T-helper 2 cell treated with Interferon-gamma antibody and Interleukin-4, amounts not matched to agents 100 ng/mL and 5 ng/mL, for 36 hours (primary cell): ENCODE results near the gene KLK2. TPM values are rescaled to one million over a fixed set of nuclear protein-coding genes. Genes with fewer than 3 reads are reported as not detected.

Experiments used
- intact Hi-C: fragments of 100-400 bp; cut with micrococcal nuclease; formaldehyde crosslinking; loops from one replicate; pipeline ENCODE4 v1.15.1; 2023
- total RNA-seq: library from RNA; stranded (reverse); gene quantifications from 2 replicates; pipeline ENCODE4 v1.2.3, GENCODE V29; 2022

Gene KLK2
- total RNA-seq, 1 donor from 2014 or later = 0.27 TPM

DNA sequence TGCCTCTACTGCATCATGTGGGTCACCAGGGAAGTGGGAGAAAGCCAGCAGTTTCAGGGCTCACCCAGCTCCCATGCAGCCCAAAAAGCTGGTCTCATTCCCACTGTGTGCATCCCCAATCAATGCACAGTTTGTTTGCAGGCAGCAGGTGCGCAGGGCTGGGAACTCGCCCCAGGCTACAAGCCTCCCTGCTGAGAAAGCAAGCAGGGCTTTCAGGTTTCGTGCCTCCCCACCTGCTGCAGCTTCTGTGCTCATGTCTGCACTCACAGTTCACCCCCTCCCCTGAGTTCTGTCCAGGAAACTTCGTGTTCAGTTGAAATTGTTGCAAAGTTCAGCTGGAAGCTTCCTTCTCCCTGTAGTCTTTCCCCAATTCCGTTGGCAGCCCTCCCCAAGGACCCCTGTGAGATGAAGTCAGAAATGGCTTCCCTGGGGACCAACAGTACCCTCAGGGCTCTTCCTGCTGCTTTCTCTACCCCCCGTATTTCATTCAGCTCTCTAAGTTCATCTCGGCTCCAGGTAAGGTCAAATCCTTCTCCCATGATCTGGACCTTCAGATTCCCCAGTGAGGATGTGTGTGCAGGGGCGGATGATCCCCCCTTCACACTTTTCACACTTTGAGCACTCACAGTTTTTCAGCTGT is 28.8 kb upstream of the KLK2 start:
- intact Hi-C loops = no loop called here

GRCh38 chr19:50850738-50851137 is 22.5 kb upstream of the KLK2 start:
- intact Hi-C loops = no loop called here

DNA sequence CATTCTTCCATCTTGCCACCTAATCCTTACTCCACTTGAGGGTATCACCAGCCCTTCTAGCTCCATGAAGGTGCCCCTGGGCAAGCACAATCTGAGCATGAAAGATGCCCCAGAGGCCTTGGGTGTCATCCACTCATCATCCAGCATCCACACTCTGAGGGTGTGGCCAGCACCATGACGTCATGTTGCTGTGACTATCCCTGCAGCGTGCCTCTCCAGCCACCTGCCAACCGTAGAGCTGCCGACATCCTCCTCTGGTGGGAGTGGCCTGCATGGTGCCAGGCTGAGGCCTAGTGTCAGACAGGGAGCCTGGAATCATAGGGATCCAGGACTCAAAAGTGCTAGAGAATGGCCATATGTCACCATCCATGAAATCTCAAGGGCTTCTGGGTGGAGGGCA is 21.6 kb upstream of the KLK2 start:
- intact Hi-C loops = no loop called here

DNA sequence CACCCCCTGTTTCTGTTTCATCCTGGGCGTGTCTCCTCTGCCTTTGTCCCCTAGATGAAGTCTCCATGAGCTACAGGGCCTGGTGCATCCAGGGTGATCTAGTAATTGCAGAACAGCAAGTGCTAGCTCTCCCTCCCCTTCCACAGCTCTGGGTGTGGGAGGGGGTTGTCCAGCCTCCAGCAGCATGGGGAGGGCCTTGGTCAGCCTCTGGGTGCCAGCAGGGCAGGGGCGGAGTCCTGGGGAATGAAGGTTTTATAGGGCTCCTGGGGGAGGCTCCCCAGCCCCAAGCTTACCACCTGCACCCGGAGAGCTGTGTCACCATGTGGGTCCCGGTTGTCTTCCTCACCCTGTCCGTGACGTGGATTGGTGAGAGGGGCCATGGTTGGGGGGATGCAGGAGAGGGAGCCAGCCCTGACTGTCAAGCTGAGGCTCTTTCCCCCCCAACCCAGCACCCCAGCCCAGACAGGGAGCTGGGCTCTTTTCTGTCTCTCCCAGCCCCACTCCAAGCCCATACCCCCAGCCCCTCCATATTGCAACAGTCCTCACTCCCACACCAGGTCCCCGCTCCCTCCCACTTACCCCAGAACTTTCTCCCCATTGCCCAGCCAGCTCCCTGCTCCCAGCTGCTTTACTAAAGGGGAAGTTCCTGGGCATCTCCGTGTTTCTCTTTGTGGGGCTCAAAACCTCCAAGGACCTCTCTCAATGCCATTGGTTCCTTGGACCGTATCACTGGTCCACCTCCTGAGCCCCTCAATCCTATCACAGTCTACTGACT is 18.4 kb upstream of the KLK2 start, which contains the start of gene KLK3:
Gene KLK3, plus strand, starts transcription at position 280 of the 775 bp plus-strand sequence. Its CDS starts 41 bp downstream, at position 321.
- intact Hi-C loops = no loop called here

DNA sequence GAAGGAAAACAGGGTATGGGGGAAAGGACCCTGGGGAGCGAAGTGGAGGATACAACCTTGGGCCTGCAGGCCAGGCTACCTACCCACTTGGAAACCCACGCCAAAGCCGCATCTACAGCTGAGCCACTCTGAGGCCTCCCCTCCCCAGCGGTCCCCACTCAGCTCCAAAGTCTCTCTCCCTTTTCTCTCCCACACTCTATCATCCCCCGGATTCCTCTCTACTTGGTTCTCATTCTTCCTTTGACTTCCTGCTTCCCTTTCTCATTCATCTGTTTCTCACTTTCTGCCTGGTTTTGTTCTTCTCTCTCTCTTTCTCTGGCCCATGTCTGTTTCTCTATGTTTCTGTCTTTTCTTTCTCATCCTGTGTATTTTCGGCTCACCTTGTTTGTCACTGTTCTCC is 15.9 kb upstream of the KLK2 start:
- intact Hi-C loops = no loop called here

GRCh38 chr19:50858886-50859285 is 14.4 kb upstream of the KLK2 start:
- intact Hi-C loops = no loop called here

- intact Hi-C loops = no loop called here
Observed at GRCh38 chr19:50859849-50860248, 13.4 kb upstream of the KLK2 start.

DNA sequence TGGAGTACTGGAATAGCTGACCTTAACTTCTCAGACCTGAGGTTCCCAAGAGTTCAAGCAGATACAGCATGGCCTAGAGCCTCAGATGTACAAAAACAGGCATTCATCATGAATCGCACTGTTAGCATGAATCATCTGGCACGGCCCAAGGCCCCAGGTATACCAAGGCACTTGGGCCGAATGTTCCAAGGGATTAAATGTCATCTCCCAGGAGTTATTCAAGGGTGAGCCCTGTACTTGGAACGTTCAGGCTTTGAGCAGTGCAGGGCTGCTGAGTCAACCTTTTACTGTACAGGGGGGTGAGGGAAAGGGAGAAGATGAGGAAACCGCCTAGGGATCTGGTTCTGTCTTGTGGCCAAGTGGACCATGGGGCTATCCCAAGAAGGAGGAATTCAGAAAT is 12.2 kb upstream of the KLK2 start:
- intact Hi-C loops = no loop called here

GRCh38 chr19:50861496-50862286 is 11.5 kb upstream of the KLK2 start:
- intact Hi-C loops = no loop called here

DNA sequence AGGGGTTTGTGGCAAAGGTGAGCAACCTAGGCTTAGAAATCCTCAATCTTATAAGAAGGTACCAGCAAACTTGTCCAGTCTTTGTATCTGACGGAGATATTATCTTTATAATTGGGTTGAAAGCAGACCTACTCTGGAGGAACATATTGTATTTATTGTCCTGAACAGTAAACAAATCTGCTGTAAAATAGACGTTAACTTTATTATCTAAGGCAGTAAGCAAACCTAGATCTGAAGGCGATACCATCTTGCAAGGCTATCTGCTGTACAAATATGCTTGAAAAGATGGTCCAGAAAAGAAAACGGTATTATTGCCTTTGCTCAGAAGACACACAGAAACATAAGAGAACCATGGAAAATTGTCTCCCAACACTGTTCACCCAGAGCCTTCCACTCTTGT is 3.8 kb upstream of the KLK2 start:
- intact Hi-C loops = no loop called here

GRCh38 chr19:50870417-50871089 is 2.7 kb upstream of the KLK2 start:
- intact Hi-C loops = no loop called here

DNA sequence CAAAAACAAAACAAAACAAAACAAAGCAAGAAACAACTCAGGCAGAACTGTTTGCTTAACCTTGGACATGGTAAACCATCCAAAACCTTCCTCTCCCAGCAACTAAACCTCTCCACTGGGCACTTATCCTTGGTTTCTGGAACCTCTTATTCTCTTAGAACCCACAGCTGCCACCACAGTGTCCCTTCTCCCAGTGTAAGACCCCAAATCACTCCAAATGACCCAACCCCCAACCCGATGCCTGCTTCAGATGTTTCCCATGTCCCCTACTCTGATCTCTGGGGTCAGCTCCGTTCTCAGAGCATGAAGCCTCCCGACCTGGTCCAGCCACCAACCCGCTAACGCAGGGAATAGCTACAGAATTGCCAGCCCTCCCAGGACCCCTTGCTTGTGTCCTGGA is 972 bp downstream of the KLK2 start:
- intact Hi-C loops = no loop called here

GRCh38 chr19:50875795-50876422 is 2.7 kb downstream of the KLK2 start:
- intact Hi-C loops = no loop called here

GRCh38 chr19:50876456-50876855 is 3.2 kb downstream of the KLK2 start:
- intact Hi-C loops = no loop called here

DNA sequence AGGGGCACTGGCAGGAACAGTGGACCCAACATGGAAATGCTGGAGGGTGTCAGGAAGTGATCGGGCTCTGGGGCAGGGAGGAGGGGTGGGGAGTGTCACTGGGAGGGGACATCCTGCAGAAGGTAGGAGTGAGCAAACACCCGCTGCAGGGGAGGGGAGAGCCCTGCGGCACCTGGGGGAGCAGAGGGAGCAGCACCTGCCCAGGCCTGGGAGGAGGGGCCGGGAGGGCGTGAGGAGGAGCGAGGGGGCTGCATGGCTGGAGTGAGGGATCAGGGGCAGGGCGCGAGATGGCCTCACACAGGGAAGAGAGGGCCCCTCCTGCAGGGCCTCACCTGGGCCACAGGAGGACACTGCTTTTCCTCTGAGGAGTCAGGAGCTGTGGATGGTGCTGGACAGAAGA is 4.1 kb downstream of the KLK2 start:
- intact Hi-C loops = no loop called here

GRCh38 chr19:50878851-50879250 is 5.6 kb downstream of the KLK2 start:
- intact Hi-C loops = no loop called here

- intact Hi-C loops = no loop called here
Observed at GRCh38 chr19:50880241-50880640, 7.0 kb downstream of the KLK2 start.

DNA sequence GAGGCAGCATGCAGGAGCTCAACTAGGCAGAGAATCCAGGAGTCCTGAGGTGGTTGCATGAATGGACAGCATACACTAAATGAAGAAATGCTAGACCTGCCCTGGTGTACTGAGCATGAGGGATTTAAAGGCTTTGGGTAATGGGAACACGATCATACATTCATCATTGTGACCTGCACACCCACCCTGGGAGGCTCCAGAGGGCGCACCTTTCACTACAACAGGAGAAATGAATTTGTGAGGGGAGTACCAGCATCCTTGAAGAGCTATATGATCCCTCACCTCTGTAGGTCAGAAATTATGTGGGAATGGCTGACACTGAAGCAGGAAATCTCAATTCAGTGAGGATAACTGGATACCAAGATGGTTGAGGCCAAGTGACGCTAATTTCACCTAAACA is 8.9 kb downstream of the KLK2 start:
- intact Hi-C loops = no loop called here

GRCh38 chr19:50889638-50890037 is 16.4 kb downstream of the KLK2 start:
- intact Hi-C loops = no loop called here

- intact Hi-C loops = no loop called here
Observed at GRCh38 chr19:50890422-50891252, 17.4 kb downstream of the KLK2 start.
